ENCODE results near the gene FAM114A2.

DNA sequence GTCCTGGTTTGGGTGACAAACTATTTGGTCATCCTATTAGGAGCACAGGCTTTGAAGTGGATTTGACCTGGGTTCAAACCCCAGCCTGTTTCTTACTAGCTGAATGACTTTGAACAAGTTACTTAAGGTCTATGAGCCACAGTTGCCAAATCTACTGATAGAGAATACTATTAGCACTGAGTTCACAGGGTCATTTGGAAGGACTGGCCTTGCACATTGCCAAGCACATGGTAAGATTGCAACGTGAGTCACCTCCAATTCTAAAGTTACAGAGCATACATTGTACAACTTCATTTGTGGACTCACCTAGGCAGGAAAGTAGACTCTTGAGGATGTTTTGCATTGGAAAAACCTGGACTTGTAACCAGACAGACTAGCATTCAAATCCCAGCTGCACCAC is 39.0 kb upstream of the FAM114A2 start:
- TF ChIP-seq, protein P1, sequence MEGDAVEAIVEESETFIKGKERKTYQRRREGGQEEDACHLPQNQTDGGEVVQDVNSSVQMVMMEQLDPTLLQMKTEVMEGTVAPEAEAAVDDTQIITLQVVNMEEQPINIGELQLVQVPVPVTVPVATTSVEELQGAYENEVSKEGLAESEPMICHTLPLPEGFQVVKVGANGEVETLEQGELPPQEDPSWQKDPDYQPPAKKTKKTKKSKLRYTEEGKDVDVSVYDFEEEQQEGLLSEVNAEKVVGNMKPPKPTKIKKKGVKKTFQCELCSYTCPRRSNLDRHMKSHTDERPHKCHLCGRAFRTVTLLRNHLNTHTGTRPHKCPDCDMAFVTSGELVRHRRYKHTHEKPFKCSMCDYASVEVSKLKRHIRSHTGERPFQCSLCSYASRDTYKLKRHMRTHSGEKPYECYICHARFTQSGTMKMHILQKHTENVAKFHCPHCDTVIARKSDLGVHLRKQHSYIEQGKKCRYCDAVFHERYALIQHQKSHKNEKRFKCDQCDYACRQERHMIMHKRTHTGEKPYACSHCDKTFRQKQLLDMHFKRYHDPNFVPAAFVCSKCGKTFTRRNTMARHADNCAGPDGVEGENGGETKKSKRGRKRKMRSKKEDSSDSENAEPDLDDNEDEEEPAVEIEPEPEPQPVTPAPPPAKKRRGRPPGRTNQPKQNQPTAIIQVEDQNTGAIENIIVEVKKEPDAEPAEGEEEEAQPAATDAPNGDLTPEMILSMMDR (IDR thresholded peaks at IDR 0.05; ENCODE audit: low read depth, low read length) = no peak
- TF ChIP-seq MYC (IDR thresholded peaks at IDR 0.05; ENCODE audit: low read depth, low read length) = no peak

All from NB4 (cell line).